ENCODE measurements around the gene SLC6A19.

GRCh38 chr5:1265026-1265425, 63.6 kb downstream of the SLC6A19 start:
- TF ChIP-seq CTCF (IDR thresholded peaks at IDR 0.05) (no peak), POLR2A (IDR thresholded peaks at IDR 0.05) (no peak)

All from lower leg skin (tissue), 3 donors.